GM10248 (cell line): Measurements from ENCODE around the gene KRTAP16-1.

Experiments
- CTCF ChIA-PET: fragments of 300-600 bp; sonication (Branson Sonifier 250); formaldehyde crosslinking; extraction: SDS; loops from one replicate; lab custom pipeline; 2021; ENCODE audit warnings: antibody characterized with exemption; lab: Yijun Ruan, JAX
- POLR2A ChIA-PET: fragments of 350-650 bp; sonication (Branson Sonifier 250); formaldehyde crosslinking; extraction: SDS; loops from one replicate; lab custom pipeline; 2020; ENCODE audit warnings: antibody characterized with exemption; lab: Yijun Ruan, JAX
- DNase-seq: peaks from one replicate; pipeline ENCODE4 v3.0.0; 2012; ENCODE audit errors: extremely low spot score
- TF ChIP-seq, protein P1 (sequence below): IDR thresholded peaks from 2 replicates; pipeline ENCODE4 v1.5.1; 2012; ENCODE audit warnings: mild to moderate bottlenecking, low read depth; ENCODE audit errors: extremely low read depth, missing control alignments, control extremely low read depth

Gene KRTAP16-1

DNA sequence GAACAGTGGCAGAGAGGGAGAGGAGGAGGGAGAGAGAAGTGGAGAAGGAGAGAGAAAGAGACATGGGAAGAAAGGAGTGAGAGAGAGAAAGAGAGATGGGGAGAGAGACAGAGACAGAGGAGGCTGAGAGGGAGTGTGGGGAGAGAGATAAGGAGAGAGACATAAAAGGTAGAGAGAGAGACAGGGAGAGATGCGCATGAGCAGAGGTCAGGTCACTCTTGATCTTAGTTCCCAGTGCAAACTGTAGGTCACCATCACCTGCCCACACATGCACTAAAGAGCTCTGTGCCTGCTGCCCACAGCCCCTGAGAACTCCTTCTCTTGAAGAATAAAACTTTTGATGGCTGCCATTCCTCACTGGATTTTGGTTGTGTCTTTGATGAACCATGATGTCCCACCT lies 26.6 kb upstream of the KRTAP16-1 start:
- POLR2A ChIA-PET = no interaction called here
- DNase-seq = no peak
- CTCF ChIA-PET = interaction anchor here (1.1 kb wide), 1 partner anchor 69 kb away, joined by 3 read pairs; no protein-coding TSS in a partner anchor
- TF ChIP-seq, protein P1, sequence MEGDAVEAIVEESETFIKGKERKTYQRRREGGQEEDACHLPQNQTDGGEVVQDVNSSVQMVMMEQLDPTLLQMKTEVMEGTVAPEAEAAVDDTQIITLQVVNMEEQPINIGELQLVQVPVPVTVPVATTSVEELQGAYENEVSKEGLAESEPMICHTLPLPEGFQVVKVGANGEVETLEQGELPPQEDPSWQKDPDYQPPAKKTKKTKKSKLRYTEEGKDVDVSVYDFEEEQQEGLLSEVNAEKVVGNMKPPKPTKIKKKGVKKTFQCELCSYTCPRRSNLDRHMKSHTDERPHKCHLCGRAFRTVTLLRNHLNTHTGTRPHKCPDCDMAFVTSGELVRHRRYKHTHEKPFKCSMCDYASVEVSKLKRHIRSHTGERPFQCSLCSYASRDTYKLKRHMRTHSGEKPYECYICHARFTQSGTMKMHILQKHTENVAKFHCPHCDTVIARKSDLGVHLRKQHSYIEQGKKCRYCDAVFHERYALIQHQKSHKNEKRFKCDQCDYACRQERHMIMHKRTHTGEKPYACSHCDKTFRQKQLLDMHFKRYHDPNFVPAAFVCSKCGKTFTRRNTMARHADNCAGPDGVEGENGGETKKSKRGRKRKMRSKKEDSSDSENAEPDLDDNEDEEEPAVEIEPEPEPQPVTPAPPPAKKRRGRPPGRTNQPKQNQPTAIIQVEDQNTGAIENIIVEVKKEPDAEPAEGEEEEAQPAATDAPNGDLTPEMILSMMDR = no peak

GRCh38 chr17:41334385-41335305 lies 25.5 kb upstream of the KRTAP16-1 start:
- ChIA-PET CTCF (interaction anchor here (0.7 kb wide), 1 partner anchor 75 kb away, joined by 3 read pairs; no protein-coding TSS in a partner anchor), POLR2A (no interaction called here)
- no peak for DNase-seq
- TF ChIP-seq, protein P1 = no peak

DNA sequence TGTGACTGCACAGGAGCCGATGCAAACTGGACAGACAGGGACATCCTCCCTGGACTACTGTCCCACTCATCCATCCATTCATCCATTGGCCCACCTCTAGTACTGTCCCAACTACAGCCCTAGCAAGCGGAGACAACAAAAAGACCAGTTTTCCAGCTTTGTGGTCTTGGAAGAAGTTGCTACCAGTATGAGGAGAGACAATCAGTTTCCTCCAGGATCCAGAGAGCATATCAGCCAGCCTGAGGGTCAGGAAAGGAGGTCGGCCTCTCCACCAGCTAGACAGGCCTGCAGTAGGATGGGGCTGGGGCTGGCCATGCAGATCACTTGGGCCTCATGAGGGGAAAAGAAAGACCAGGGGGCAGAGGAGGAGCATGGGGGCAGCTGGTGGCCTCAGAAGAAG lies 24.7 kb upstream of the KRTAP16-1 start:
- DNase-seq = no peak
- POLR2A ChIA-PET = no interaction called here
- CTCF ChIA-PET = interaction anchor here (0.7 to 2.6 kb wide), 2 partner anchors 12 to 74 kb away, joined by 3 to 11 read pairs; no protein-coding TSS in a partner anchor
- TF ChIP-seq, protein P1 = no peak

- DNase-seq = no peak
- CTCF ChIA-PET = interaction anchor here (2.6 kb wide), 1 partner anchor 11 kb away, joined by 11 read pairs; no protein-coding TSS in a partner anchor
- POLR2A ChIA-PET = no interaction called here
- TF ChIP-seq, protein P1 = no peak
Measured at GRCh38 chr17:41333098-41333497, 24.0 kb upstream of the KRTAP16-1 start.

DNA sequence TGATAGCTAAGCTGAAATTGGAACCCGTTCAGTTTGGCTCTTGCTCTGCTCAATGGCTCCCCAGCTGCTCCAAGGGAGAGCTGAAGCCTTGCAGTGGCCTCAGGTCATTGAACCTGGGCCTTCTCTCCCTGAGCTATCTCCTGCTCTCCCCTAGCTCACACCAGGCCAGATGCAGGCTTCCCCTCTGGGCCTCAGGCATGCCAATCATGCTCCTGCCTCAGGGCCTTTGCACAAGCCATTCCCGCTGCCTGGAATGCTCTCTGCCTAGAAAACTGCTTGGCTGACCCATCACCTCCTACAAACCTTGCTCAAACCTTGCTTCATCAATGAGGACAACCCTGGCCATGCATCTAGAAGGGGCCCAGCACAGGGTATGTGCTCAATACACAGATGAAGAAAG lies 23.1 kb upstream of the KRTAP16-1 start:
- TF ChIP-seq, protein P1 = no peak
- no peak for DNase-seq
- ChIA-PET POLR2A (no interaction called here), CTCF (interaction anchor here (1.2 to 2.6 kb wide), 2 partner anchors 10 to 14 kb away, joined by 4 to 11 read pairs; no protein-coding TSS in a partner anchor)

DNA sequence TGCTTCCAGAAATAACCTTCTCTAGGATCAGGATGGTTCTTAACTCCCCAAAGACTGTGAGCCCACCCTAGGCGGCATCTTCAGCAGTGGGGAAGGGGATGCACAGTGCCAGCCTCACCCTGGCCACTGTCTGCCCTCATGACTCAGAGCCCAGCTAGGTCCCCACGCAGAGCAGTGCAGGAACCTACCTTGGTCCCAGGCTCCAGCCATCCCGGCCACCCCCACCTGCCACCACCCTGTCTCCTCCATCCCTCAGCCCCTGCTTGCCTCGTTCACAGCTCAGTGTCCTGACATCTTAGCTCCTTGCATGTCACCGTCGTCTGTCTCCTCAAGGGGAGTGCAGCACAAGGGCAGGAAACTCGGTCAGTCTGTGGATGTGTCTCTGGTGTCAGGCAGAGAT lies 22.5 kb upstream of the KRTAP16-1 start:
- CTCF ChIA-PET = interaction anchor here (1.2 to 2.6 kb wide), 3 partner anchors 8 to 13 kb away, joined by 3 to 11 read pairs (median 4); no protein-coding TSS in a partner anchor
- TF ChIP-seq, protein P1 = no peak
- DNase-seq = no peak
- POLR2A ChIA-PET = no interaction called here
